B cell (primary cell): ENCODE results near the gene CD79A.

ENCODE experiments used
- EZH2 ChIP-seq: IDR thresholded peaks from 2 replicates; pipeline ENCODE4 v1.6.1; 2012; ENCODE audit warnings: borderline replicate concordance, low read depth, mild to moderate bottlenecking, moderate library complexity, low read length; ENCODE audit not compliant: insufficient read depth, poor library complexity, severe bottlenecking
- TF ChIP-seq, protein P1 (sequence below): fragments of 200-600 bp; IDR thresholded peaks from one replicate; pipeline ENCODE4 v1.8.0; 2022; ENCODE audit warnings: antibody characterized with exemption, mild to moderate bottlenecking

- TF ChIP-seq, protein P1, sequence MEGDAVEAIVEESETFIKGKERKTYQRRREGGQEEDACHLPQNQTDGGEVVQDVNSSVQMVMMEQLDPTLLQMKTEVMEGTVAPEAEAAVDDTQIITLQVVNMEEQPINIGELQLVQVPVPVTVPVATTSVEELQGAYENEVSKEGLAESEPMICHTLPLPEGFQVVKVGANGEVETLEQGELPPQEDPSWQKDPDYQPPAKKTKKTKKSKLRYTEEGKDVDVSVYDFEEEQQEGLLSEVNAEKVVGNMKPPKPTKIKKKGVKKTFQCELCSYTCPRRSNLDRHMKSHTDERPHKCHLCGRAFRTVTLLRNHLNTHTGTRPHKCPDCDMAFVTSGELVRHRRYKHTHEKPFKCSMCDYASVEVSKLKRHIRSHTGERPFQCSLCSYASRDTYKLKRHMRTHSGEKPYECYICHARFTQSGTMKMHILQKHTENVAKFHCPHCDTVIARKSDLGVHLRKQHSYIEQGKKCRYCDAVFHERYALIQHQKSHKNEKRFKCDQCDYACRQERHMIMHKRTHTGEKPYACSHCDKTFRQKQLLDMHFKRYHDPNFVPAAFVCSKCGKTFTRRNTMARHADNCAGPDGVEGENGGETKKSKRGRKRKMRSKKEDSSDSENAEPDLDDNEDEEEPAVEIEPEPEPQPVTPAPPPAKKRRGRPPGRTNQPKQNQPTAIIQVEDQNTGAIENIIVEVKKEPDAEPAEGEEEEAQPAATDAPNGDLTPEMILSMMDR: no peak
- TF ChIP-seq EZH2: no peak
These were observed 50.6 kb downstream of the CD79A start for GRCh38 chr19:41927497-41928192.
